SK-N-SH treated with all-trans-retinoic acid at 6 μM for 48 hours (cell line): ENCODE measurements around the gene RPRM.

Source experiments
- CREB5 ChIP-seq: fragments of 250-450 bp; sonication (Bioruptor Pico); IDR thresholded peaks from 2 replicates; pipeline ENCODE4 v1.5.1; 2020; ENCODE audit warnings: low read depth, mild to moderate bottlenecking, moderate library complexity
- CSRNP3 ChIP-seq: fragments of 250-450 bp; sonication (Bioruptor Pico); IDR thresholded peaks from 2 replicates; pipeline ENCODE4 v1.5.1; 2021; ENCODE audit warnings: mild to moderate bottlenecking, moderate library complexity
- PATZ1 ChIP-seq: fragments of 250-450 bp; sonication (Bioruptor Pico); IDR thresholded peaks from 2 replicates; pipeline ENCODE4 v1.8.0; 2020; ENCODE audit warnings: mild to moderate bottlenecking, moderate library complexity, borderline replicate concordance
- RARB ChIP-seq: fragments of 250-450 bp; sonication (Bioruptor Pico); IDR thresholded peaks from 2 replicates; pipeline ENCODE4 v1.8.0; 2021; ENCODE audit warnings: mild to moderate bottlenecking, moderate library complexity
- SNAI2 ChIP-seq: fragments of 250-450 bp; sonication (Bioruptor Pico); IDR thresholded peaks from 2 replicates; pipeline ENCODE4 v1.5.0; 2020; ENCODE audit warnings: mild to moderate bottlenecking, moderate library complexity
- ZC3H10 ChIP-seq: fragments of 250-450 bp; sonication (Bioruptor Pico); IDR thresholded peaks from 2 replicates; pipeline ENCODE4 v1.5.1; 2021; ENCODE audit warnings: mild to moderate bottlenecking, moderate library complexity
- ZFP30 ChIP-seq: fragments of 450-650 bp; formaldehyde crosslinking; IDR thresholded peaks from 2 replicates; pipeline ENCODE4 v1.5.0; 2022; ENCODE audit warnings: mild to moderate bottlenecking, moderate library complexity
- ZNF70 ChIP-seq: fragments of 450-650 bp; formaldehyde crosslinking; IDR thresholded peaks from 2 replicates; pipeline ENCODE4 v1.5.0; 2020; ENCODE audit warnings: mild to moderate bottlenecking, moderate library complexity

GRCh38 chr2:153509133-153509532 is 30.6 kb upstream of the RPRM start:
- TF ChIP-seq SNAI2 (CRISPR knock-in tag) (no peak), CREB5 (CRISPR knock-in tag) (no peak), RARB (CRISPR knock-in tag) (no peak), PATZ1 (no peak), ZC3H10 (no peak), CSRNP3 (no peak), ZFP30 (CRISPR knock-in tag) (no peak), ZNF70 (no peak)
